NCI-H187 treated with DMSO at 0.1 percent for 48 hours (cell line): ENCODE data around the gene CREB3L1.
"Not testable (repeated sequence)": the region's sequence is repeated elsewhere in the genome, so short reads cannot be mapped to it uniquely, and the experiment has no call there.

ENCODE experiments used
- DNase-seq: peaks from one replicate; lab custom pipeline; 2025; lab: John Stamatoyannopoulos, UW

Gene CREB3L1

DNA sequence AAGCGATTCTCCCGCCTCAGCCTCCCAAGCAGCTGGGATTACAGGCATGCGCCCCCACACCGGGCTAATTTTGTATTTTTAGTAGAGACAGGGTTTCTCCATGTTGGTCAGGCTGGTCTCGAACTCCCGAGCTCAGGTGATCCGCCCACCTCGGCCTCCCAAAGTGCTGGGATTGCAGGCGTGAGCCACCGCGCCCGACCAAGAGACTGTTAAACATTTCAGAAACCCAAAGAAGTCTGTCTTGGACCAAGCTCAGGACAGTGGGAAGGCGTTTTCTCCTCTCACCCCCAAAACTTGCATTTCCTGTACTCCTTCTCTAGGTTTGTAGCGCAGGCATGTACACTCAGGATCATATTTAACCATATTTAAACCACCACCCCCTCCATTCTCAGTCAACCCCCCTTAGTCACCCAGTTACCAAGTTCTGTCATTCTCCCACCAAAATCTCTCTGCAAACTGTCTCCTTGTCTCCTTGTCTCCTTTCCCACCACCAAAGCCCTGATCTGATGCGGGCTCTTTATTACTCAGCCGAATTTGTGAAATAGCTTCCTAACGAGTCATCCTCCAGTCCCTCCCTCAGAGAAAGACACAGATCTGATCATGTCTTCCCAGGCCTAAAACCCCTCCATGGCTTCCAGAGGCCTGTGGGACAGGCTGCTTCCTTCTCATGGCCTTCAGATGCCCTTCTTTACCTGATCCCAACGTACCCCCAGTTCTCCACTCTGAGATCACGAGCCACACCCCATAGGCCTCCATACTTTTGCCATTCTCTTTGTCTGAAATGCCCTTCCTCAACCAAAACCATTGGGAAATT, 29.0 kb upstream of the CREB3L1 start:
- no peak for DNase-seq

DNA sequence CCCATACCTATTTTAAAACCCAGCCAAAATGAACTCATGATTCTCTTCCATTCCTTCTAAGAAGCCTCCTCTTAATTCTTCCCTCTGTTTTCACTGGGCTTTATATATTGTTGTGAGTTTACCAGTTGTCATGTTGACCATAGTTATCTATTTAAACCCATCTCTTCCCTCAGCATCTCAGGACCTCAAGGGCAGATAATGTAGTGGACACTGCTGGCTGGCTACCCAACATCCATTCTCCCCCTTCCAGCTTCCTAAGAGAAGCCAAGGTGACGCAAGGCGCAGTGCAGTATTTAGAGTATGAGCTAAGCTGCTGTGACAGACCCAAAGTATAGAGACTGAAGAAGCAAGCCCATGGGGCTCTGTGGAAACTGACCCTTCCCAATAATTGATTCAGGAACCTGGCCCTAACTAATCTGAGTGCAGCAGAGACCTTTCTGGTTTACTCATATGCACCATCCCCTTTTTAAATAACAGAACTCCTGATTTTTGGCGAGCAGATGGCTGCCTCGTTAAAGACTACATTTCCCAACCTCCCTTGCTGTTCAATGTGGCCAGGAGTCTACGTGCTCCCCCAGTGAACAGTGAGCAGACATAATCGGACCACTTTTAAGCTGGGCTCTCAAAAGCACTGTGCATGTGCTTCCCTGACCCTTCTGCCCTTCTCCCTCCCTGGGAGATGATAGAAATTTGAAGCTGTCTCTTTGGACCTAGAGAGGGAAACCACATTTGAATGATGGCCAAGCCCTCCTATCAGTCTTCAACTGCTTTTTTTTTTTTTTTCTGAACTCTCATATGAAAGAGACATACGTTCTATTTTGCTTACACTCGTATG, 28.1 kb upstream of the CREB3L1 start:
- no peak for DNase-seq

DNA sequence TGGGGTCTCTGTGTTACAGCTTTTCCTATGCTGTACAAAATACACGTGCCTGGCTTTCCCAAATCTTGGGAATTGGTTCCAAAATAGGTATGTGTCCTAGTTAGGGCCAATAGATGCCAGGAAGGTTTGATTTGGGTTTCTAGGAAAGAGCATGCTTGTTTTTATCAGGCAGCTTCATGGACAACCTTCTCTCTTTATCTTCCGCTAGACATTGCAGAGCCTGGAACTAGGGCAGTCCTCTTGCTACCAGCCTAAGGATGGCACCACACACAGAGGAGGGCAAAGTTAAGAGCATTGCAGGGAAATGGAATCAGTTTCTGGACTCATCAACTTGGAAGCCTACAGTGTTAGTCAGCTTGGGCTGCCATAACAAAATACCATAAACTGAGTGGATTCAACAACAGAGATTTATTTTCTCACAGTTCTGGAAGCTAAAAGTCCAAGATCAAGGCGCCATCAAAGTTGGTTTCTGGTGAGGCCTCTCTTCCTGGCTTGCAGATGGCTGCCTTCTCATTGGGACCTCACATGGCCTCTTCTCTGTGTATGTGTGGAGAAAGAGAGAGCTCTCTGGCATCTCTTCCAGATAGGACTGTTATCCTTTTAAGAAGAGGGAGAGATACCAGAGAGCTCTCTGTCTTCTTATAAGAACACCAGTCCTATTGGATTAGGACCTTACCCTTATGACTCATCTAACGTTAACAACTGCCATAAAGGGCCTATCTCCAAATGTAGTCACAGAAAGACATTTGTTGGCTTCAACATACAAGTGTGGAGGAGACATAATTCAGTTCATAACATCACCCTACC, 27.3 kb upstream of the CREB3L1 start:
- DNase-seq = no peak

DNA sequence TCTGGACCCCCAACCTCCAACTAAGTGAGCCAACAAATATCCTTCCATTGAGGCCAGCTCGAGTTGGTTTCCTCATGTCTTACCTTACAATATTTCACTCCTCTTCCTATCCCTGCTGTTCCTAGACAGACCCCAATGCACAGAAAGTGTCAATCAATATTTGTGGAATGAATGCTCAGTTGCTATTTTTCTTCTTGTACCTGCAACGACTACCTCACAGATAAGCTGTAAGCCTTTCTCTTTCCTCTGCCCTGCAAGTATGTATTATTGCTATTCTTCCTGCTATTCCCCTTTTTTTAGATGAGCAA, 26.8 kb upstream of the CREB3L1 start:
- DNase-seq = no peak

DNA sequence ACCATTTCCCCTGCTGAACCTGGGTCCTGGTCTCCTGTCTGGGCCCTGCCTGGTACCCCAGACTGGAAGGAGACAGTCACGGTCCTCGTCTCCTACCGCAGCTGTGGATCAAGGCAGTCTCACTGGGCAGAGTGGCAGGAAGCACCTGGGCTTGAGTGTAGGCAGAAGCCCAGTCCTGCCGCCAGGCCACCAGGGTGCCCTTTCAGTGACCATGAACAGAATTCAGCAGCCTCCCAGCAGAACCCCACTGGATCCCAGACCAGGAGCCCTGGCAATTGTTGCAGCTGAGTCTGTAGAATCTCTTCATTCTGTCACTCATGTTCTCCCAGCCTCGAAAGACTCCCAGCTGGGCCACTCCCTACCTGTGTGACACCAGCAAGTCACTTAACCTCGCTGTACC, 25.5 kb upstream of the CREB3L1 start:
- no peak for DNase-seq

DNA sequence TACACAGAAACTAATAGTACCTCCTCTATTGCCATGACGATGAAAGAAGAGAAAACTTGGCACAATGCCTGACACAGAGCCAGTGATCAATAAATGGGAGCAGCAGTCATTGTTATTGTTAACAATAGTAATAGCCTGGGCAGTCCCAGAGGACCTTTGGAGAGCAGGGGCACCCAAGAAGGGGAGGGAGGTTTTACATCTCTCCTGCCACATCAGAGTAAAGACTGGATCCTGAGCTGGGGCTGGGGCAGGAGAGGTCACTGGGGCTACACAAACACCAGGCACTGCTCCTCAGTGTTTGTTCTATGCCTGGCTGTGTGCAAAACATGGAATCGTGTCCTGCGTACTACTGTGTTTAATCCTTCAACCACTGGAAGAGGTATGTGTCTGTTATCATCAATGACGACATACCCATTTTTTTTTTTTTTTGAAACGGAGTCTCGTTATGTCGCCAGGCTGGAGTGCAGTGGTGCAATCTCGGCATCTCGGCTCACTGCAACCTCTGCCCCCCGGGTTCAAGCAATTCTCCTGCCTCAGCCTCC, 25.0 kb upstream of the CREB3L1 start:
- DNase-seq = no peak

DNA sequence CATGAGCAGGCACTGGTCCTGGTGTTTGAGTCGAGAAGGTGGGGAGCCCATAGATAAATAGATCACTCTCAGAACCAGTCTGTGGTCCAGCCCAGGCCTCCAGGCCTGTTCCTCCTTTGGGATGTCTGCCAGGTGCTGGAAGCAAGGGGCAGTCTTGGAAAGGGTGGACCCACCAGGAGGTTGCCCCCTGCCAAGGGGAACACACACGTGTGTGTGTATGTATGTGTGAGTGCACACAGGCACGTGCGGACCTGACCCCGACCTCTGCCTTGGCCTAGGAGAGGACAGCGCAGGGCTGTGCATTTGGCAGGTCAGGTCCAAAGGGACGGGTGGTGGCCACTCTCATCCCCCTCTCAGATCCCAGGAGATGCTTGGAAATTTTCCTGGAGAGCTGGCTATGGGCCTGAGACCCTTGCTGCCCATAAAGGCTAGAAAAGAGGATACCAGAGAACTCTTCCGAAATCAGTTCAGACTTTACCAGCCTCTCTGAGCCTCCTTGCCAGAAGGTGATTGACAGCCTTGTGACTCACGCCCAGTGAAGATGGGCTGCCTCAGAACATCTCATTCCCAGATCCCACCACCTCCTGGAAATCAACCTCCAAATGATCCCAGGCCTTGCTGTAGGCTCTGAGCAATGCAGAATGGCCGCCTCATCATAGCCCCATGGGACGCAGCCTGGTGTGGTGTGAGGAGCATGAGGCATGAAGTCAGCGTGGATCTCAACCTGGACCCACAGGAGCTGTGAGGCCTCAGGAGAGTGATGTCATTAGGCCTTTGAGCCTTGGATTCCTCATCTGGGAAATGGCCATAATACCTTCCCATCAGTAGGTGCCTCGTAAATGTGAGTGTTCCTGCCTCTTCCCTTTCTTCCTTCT, 24.0 kb upstream of the CREB3L1 start:
- DNase-seq = no peak

DNA sequence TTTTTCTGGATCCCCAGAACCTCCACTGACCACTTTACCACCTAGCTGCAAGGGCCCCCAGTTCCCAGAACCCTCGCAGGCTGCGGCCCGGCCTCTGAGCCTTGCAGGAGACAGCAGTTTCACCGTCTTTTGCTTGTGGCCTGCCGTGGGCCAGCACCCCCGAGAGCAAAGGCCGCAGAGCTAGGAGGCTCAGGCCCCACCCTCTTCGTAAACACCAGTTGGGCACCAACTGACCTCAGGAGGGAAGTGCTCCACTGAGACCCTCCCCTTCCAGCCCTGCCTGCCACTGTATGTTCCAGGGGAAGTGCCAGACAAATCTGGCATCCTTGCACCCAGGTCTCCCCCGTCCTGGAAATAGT, 23.4 kb upstream of the CREB3L1 start:
- no peak for DNase-seq

DNA sequence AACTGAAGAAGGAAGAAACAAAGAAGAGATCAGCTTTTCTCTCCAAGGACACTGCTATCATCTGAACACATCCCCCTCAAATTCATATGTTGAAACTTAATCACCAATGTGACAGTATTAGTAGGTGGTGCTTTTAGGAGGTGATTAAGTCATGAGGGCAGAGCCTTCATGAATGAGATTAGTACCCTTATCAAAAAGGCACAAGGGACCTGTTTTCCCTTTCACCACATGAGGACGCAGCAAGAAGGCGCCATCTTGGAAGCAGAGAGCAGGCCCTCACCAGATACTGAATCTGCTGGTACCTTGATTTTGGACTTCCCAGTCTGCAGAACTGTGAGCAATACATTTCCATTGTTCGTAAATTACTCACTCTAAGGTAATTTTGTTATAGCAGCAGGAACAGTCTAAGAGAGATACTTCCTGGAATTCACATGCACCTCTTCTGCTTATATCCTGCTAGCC, 20.9 kb upstream of the CREB3L1 start:
- DNase-seq = no peak

DNA sequence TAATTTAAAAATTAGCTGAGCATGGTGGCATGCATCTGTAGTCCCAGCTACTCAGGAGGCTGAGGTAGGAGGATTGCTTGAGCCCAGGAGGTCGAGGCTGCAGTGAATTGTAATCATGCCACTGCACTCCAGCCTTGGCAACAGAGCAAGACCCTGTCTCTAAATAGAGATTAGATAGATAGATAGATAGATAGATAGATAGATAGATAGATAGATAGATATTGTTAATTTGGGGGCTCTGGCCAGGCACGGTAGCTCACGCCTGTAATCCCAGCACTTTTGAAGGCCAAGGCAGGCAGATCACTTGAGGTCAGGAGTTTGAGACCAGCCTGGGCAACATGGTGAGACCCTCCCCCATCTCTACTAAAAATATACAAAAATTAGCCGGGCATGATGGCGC, 18.1 kb upstream of the CREB3L1 start:
- DNase-seq = not testable (repeated sequence)

DNA sequence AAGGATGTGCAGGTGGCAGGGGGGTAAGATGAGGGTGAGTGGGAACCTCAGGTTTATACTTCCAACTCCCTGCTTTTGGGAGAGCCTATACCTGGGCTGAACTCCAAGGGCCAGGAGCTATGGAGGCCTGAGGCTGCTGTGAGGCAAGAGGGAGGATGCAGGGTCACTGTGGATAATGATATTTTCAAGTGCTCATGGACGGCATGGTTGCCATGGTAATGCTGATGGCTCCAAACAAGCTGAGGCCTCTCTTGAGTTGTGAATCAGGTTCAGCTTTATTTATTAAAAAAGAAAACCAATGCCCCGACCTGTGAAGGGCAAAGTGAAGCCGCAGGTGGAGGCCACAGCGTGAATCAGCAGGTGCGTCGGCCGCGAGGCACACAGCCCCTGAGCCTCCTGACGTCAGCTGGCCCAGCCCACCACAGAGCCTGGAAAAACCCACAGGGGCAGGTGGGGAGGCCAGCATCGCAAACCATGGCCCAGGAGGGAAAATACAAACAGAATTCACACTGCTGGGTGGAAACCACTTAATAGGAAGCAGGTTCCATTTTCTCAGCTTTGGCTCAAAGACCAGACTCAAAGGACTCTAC, 17.4 kb upstream of the CREB3L1 start:
- no peak for DNase-seq

DNA sequence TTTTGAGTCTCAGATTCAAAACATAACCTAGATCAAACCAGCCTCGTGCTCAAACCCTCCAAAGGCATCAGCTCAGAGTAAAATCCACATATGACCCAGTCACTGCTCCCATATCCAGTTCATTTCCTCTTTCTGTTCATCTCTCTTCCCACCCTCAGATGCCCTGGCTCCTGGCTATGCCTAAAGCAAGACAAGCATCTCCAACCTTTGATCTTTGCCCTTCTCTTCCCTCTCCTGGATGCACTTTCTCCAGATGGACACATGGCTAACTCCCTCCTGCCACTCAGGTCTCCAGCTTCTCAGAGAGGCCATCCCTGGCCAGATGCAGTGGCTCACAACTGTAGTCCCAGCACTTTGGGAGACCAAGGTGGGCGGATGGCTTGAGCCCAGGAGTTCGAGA, 14.3 kb upstream of the CREB3L1 start:
- DNase-seq = no peak

DNA sequence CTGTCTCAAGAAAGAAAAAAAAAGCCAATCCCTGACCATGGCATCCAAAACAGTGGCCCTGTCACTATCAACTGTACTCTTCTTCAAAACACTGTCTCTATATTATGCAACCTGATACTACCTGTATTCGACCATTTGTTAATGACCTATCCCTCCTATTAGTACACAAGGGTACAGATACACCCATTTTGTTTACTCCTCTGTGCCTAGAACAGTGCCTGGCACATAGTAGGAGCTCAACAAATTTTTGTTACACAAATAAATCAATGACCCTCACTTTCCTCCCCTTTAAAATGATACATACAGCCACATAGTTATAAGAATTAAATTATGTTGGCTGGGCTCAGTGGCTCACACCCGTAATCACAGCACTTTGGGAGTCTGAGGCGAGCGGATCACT, 13.4 kb upstream of the CREB3L1 start:
- no peak for DNase-seq

DNA sequence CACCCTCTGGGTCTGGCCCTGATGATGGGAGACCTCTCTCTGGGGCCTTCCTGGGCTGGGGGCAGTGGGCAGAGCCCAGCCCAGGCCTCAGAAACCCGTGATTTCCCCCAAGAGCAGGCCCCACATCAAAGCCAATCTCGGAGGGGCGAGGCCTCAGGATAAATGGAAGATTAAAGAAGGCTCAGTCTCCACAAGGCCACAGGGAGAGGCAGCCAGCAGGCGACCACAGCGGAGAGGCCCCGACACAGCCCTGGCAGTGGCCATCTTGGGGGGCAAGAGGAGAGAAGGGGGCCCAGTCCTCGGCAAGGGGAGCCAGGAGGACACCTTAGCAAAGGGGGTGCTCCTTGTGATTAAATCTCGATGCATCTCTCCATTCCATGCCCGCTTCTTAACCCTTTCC, 12.5 kb upstream of the CREB3L1 start:
- no peak for DNase-seq

DNA sequence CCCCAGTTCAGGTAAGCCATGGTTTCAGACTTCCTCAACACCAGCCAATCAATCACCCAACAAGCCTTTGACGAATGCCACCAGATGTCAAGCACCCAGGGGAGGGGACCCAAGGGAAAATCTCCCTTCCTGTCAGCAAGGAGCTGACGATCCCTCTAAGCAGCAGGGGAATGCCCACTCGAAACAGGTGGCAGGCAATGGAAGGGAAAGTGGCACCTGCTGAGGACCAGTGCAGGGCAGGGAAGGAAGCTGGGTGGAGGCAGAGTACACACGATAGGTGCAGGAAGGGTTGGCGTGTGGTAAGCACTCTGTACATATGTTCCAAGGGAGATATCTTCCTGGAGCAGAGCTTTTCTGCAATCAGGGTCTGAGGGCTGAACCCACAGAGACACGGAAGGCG, 11.7 kb upstream of the CREB3L1 start:
- no peak for DNase-seq

DNA sequence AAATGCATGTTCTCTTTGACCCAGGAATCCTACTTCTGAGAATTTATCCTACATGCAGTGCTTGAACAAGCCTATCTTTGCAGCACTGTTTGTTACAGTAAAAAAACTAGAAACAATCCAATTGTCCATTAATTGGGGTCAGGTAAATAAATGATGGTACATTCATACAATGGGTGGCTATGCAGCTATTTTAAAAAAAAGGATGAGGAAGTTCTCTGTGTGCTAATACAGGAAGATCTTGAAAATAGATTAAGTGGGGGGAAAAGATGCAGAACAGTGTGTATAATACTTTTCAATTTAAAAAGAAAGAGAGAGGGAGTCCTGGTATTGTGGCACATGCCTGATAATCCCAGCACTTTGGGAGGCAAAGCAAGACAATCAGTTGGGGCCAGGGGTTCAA, 9.5 kb upstream of the CREB3L1 start:
- no peak for DNase-seq

DNA sequence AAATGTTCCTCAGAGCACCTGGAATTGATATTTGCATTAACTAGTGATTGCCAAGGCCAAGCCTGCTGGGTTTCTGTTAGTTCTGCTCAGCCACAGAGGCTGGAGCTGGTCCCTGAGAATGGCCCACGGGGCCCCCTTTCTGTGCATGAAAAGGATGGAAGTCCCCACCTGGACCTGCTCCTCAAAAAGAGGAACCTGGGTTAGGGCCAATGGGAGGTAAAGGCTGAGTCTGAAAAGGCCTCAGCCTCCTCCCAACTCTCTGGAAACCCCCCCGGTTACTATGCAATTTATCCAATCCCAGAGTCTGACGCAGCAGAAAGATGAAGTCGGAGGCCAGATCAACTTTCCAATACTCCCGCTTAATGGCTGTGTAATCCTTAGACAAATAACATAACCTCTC, 6.8 kb upstream of the CREB3L1 start:
- DNase-seq = no peak

DNA sequence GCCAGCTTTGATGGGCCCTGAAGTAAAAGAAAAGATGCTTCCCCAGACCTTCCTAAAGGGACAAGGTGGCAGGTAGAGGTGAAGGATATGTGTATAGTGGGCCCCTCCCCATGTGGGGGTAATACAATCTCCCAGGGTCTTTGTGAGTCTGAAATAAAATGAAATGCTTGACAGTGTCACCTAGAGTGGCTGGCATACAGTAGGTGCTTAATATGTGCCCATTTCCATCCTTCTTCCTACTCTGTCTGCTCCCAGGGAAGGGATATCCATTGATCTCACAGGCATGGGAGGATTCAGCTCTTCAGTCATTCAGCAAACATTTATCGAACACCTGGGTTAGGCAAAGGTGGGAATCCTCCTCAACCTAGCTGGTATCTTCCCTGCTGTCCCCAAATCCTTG, 6.1 kb upstream of the CREB3L1 start:
- DNase-seq = no peak

DNA sequence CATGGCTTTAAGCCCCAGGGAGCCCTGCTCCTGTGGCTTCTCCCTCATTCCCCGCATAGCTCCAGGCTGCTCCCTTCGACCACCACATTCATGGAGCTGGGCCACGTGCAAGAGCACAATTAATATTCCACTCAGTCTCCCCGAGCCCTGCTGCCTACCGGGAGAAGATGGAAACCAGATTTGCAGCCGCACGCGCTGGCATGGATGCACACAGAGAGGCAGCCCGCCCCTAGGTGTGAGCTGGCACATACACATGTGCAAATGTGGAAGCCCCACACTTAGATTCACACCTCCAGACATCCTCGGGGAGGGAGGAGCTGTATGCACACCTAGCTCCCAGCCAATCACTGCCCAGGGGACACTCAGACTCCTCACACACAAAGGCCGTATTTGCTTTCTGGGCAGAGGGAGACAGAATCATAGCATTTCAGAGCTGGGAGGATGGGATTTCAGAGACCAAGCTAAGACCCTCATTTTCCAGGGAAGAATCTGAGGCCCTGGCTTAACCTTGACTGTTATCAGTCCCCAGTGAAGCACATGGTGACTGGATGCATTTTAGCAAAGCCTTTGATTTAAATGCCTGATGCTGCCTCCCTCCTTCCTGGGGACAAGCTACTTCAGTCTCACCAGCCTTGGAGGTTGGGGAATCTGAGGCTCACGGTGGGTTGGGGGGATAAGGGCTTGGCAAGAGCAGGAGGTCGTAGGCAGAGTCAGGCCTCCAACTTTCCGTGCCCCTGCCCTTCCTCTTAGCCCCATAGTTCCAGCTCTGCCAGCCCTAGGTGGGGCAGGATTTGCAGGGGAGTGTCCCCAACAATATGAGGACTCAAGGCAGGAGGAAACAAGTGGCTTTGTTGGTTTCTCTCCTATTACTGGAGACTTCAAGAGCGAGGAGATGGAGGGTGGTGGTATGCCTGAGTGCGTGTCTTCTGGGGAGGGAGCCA, 5.3 kb upstream of the CREB3L1 start:
- DNase-seq = no peak

DNA sequence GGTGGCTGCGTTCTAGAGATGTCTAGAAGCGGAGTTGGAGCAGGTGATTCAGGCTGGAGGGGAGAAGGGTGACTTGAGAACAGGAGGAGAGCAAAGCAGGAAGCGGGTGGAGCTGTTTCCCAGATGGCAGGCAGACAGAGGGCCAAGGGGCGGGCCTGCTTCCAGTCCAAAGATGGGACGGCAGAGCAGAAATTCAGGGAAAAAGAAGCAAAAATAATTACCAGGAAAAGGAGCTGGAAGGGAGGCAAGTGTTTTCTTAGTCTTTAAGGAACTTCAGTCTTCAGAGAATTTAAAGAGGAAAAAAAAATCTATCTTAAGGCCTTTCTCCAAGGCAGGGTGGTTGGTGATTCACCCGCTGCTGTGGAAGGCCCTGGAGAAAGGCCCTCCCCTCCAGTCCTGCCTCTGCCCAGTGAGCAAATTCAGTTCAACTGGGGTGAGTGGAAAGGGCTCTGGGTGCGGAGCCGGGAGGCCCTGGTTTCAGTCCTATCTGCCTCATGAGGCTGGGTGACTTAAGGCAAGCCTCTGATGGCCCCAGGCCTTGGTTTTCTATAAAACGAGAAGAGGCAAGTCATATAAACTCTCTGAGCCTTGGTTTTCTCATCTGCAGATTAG, 4.5 kb upstream of the CREB3L1 start:
- DNase-seq = no peak
